GM04504 (cell line): ENCODE measurements around the gene FBXL2.

Experiments
- DNase-seq: peaks from one replicate; pipeline ENCODE4 v3.0.0-alpha.2; 2012; ENCODE audit warnings: low read depth

Gene FBXL2

GRCh38 chr3:33430061-33430460 lies 152.8 kb downstream of the FBXL2 start:
- DNase-seq = no peak

DNA sequence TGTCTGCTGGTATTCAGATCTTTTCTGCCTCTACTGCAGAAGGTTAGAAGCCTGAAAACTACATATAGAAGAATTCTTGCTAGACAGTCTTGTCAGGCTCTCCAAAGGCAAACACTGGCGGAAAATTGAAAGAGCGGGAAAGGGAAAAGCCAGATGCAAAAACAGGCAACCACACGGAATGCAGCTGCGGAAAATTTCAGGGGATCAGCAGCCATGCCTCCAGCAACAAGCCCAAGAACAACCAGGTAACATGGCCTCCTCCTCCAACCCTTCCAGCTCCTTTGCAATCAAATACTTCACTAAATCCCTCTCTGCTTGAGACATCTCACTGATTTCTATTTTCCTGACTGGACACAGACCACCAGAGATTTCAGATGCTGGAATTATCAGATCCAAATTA lies 153.3 kb downstream of the FBXL2 start:
- no peak for DNase-seq

GRCh38 chr3:33433843-33434242 lies 156.6 kb downstream of the FBXL2 start:
- no peak for DNase-seq
